GM21717 (cell line): ENCODE data around the gene IL11RA.
"Not testable (repeated sequence)": the region's sequence is repeated elsewhere in the genome, so short reads cannot be mapped to it uniquely, and the experiment has no call there.

Experiments used
- ATAC-seq: cut with Tn5 transposase; IDR thresholded peaks from one replicate; pipeline ENCODE4 v1.9.1; 2021; ENCODE audit warnings: mild to moderate bottlenecking, moderate library complexity; ENCODE audit not compliant: unreplicated experiment

The IL11RA gene

GRCh38 chr9:34628656-34629490 is 23.1 kb upstream of the IL11RA start, which contains the start of gene ARID3C:
Gene ARID3C (minus strand): TSS chr9:34629066. CDS start chr9:34628014, 1,052 bp downstream.
- no peak for ATAC-seq

- ATAC-seq: no peak
Observed at GRCh38 chr9:34629491-34629808, 22.5 kb upstream of the IL11RA start.

- ATAC-seq: no peak
Observed at GRCh38 chr9:34630402-34631154, 21.4 kb upstream of the IL11RA start.

GRCh38 chr9:34633166-34633565 is 18.8 kb upstream of the IL11RA start:
- ATAC-seq: no peak

GRCh38 chr9:34633851-34634550 is 18.0 kb upstream of the IL11RA start:
- peak; percentile 36 for ATAC-seq

- no peak for ATAC-seq
Observed at GRCh38 chr9:34634551-34635248, 17.3 kb upstream of the IL11RA start.

GRCh38 chr9:34635556-34635955 is 16.4 kb upstream of the IL11RA start:
- no peak for ATAC-seq

GRCh38 chr9:34636791-34637355 is 15.1 kb upstream of the IL11RA start:
- no peak for ATAC-seq

GRCh38 chr9:34637356-34638137 is 14.4 kb upstream of the IL11RA start, which contains the start of gene SIGMAR1:
Gene SIGMAR1 (minus strand): TSS chr9:34637787. CDS start chr9:34637697, 90 bp downstream.
- ATAC-seq: peak; percentile 72

- ATAC-seq: no peak
Observed at GRCh38 chr9:34638138-34638445, 13.9 kb upstream of the IL11RA start.

- not testable (repeated sequence) for ATAC-seq
Observed at GRCh38 chr9:34639322-34639721, 12.7 kb upstream of the IL11RA start.

- ATAC-seq: no peak
Observed at GRCh38 chr9:34642679-34643078, 9.3 kb upstream of the IL11RA start.

- no peak for ATAC-seq
Observed at GRCh38 chr9:34644766-34645314, 7.1 kb upstream of the IL11RA start.

- ATAC-seq: peak; percentile 93
Observed at GRCh38 chr9:34646211-34647083, 5.5 kb upstream of the IL11RA start, which contains the start of gene GALT. Gene GALT (plus strand): TSS chr9:34646675. CDS start chr9:34646705, 30 bp downstream.

- ATAC-seq: no peak
Observed at GRCh38 chr9:34647084-34647403, 4.9 kb upstream of the IL11RA start.

GRCh38 chr9:34647651-34648050 is 4.3 kb upstream of the IL11RA start:
- ATAC-seq: no peak

- ATAC-seq: no peak
Observed at GRCh38 chr9:34648673-34649072, 3.3 kb upstream of the IL11RA start.

- ATAC-seq: no peak
Observed at GRCh38 chr9:34650816-34651215, 1.2 kb upstream of the IL11RA start.

GRCh38 chr9:34651321-34651720 is 664 bp upstream of the IL11RA start:
- ATAC-seq: no peak
